B cell (primary cell): ENCODE results near the gene DCN. TPM values are rescaled to one million over a fixed set of nuclear protein-coding genes. Genes with fewer than 3 reads are reported as not detected.

Source experiments
- ATAC-seq: fragments of 200-7000 bp; cut with Tn5 transposase; one replicate; pipeline ENCODE4 v1.10.0; 2021; ENCODE audit warnings: low read depth, mild to moderate bottlenecking, moderate number of reproducible peaks, moderate library complexity
- CTCF ChIA-PET: fragments of 350-600 bp; sonication (Branson Sonifier 250); formaldehyde crosslinking; loops from one replicate; lab custom pipeline; 2021; ENCODE audit warnings: antibody characterized with exemption, inconsistent platforms; lab: Charles Lee
- POLR2A ChIA-PET: fragments of 350-600 bp; sonication (Branson Sonifier 250); formaldehyde crosslinking; loops from one replicate; lab custom pipeline; 2021; ENCODE audit warnings: antibody characterized with exemption; lab: Charles Lee
- DNase-seq: peaks from one replicate; pipeline ENCODE4 v3.0.0; 2013
- H2AFZ ChIP-seq: 2 replicates; pipeline ENCODE4 v1.6.1; 2012; ENCODE audit warnings: mild to moderate bottlenecking, low read depth, low read length; ENCODE audit not compliant: insufficient read depth, poor library complexity, severe bottlenecking
- H3K27ac ChIP-seq, 2 donors: 1 replicate in 1 of 2; 2 replicates in 1 of 2; pipeline ENCODE4 v1.5.1; 2012 to 2013; ENCODE audit warnings: low read length in 2 of 2, mild to moderate bottlenecking in 2 of 2, moderate library complexity in 1 of 2
- H3K27me3 ChIP-seq, 4 experiments: fragments of 200-600 bp in 1 of 4; sonication (generic) in 1 of 4; replicated peaks in 1 of 4; 1 replicate in 2 of 4; 2 replicates in 2 of 4; pipeline versions ENCODE4 v1.6.1 to v1.7.0; 2013 to 2016; ENCODE audit warnings: low read length in 3 of 4, mild to moderate bottlenecking in 2 of 4, mixed read lengths in 1 of 4, moderate library complexity in 1 of 4; ENCODE audit not compliant: insufficient read depth in 4 of 4, control insufficient read depth in 3 of 4; ENCODE audit errors: control extremely low read depth in 1 of 4
- H3K36me3 ChIP-seq, 2 experiments: replicated peaks in 1 of 2; 1 replicate in 1 of 2; 2 replicates in 1 of 2; pipeline versions ENCODE4 v1.6.1 to v1.7.1; 2013; ENCODE audit warnings: low read length in 1 of 2; ENCODE audit not compliant: insufficient read depth in 2 of 2, control insufficient read depth in 1 of 2; ENCODE audit errors: control extremely low read depth in 1 of 2, extremely low read depth in 1 of 2
- H3K4me1 ChIP-seq, 2 donors: fragments of 200-600 bp in 1 of 2; sonication (generic) in 1 of 2; 1 replicate in 1 of 2; 2 replicates in 1 of 2; pipeline versions ENCODE4 v1.5.1 to v1.6.1; 2013 to 2017; ENCODE audit warnings: low read length in 2 of 2; ENCODE audit not compliant: control insufficient read depth in 2 of 2, insufficient read depth in 2 of 2
- H3K4me2 ChIP-seq: replicated peaks from 2 replicates; pipeline ENCODE3; 2012; ENCODE audit warnings: mild to moderate bottlenecking, low read depth, low read length; ENCODE audit not compliant: poor library complexity, severe bottlenecking
- H3K4me3 ChIP-seq, 5 experiments: fragments of 200-600 bp in 1 of 5; sonication (generic) in 1 of 5; 1 replicate in 3 of 5; 2 replicates in 2 of 5; pipeline versions ENCODE4 v1.5.1 to v1.7.0; 2011 to 2016; ENCODE audit warnings: low read length in 4 of 5, mild to moderate bottlenecking in 4 of 5, low read depth in 2 of 5, control low read depth in 1 of 5, moderate library complexity in 1 of 5; ENCODE audit not compliant: insufficient read depth in 1 of 5; ENCODE audit errors: control extremely low read depth in 1 of 5, extremely low read depth in 1 of 5
- H3K79me2 ChIP-seq: fragments of 200-600 bp; sonication (generic); one replicate; pipeline ENCODE4 v1.6.0; 2016; ENCODE audit warnings: low read length; ENCODE audit not compliant: control insufficient read depth, insufficient read depth
- H3K9ac ChIP-seq: fragments of 200-600 bp; sonication (generic); 2 replicates; pipeline ENCODE4 v1.6.1; 2017; ENCODE audit warnings: mild to moderate bottlenecking, low read length, moderate library complexity
- H3K9me3 ChIP-seq, 3 donors: one replicate each; pipeline versions ENCODE4 v1.6.1 to v1.7.1; 2013; ENCODE audit warnings: low read length in 2 of 3; ENCODE audit not compliant: control insufficient read depth in 2 of 3, insufficient read depth in 1 of 3; ENCODE audit errors: control extremely low read depth in 1 of 3
- H4K20me1 ChIP-seq: 2 replicates; pipeline ENCODE4 v1.6.0; 2012; ENCODE audit warnings: mild to moderate bottlenecking, low read length; ENCODE audit not compliant: insufficient read depth, control insufficient read depth, poor library complexity, severe bottlenecking
- H3K27ac Mint-ChIP-seq: one replicate; pipeline ENCODE4 v1.8.0; 2021; ENCODE audit warnings: mixed read lengths
- H3K27me3 Mint-ChIP-seq: one replicate; pipeline ENCODE4 v1.8.0; 2021; ENCODE audit warnings: mixed read lengths
- H3K4me1 Mint-ChIP-seq: one replicate; pipeline ENCODE4 v1.8.0; 2021; ENCODE audit warnings: mixed read lengths
- H3K4me3 Mint-ChIP-seq: one replicate; pipeline ENCODE4 v1.8.0; 2021; ENCODE audit warnings: mixed read lengths
- H3K9me3 Mint-ChIP-seq: one replicate; pipeline ENCODE4 v1.8.0; 2022; ENCODE audit warnings: mixed read lengths; ENCODE audit not compliant: insufficient read depth
- CTCF ChIP-seq: fragments of 200-600 bp; IDR thresholded peaks from one replicate; pipeline ENCODE4 v1.8.0; 2022; ENCODE audit warnings: antibody characterized with exemption, mild to moderate bottlenecking
- EZH2 ChIP-seq: IDR thresholded peaks from 2 replicates; pipeline ENCODE4 v1.6.1; 2012; ENCODE audit warnings: borderline replicate concordance, low read depth, mild to moderate bottlenecking, moderate library complexity, low read length; ENCODE audit not compliant: insufficient read depth, poor library complexity, severe bottlenecking
- WGBS: methylation state at CpG from one replicate; pipeline ENCODE4 v1.1.5; 2013; ENCODE audit warnings: missing lambda C conversion rate; ENCODE audit not compliant: insufficient coverage; 5-methylcytosine and 5-hydroxymethylcytosine counted together
- intact Hi-C: fragments of 100-400 bp; cut with micrococcal nuclease; formaldehyde crosslinking; loops from one replicate; pipeline ENCODE4 v1.10.0; 2022
- polyA plus RNA-seq: library from polyadenylated mRNA; depleted of rRNA; stranded (reverse); fragments of >200 nt; gene quantifications from 2 replicates; pipeline ENCODE4 v1.2.3, GENCODE V29; 2012
- total RNA-seq, 2 donors: library from RNA; stranded (reverse); fragments of 120-200 nt in 1 of 2; gene quantifications; 1 replicate in 1 of 2; 2 replicates in 1 of 2; pipeline versions ENCODE4 v1.2.3 to v1.2.4, GENCODE V29; 2013 to 2022

DCN gene
- total and polyA plus RNA-seq, 2 donors (not counting 1 experiment from before 2014, with no cell fraction given), result not detected

- no peaks in the 10 kb centered on the region for H3K9me3 ChIP-seq
- ChIA-PET CTCF (no interaction called here), POLR2A (no interaction called here)
- no peak overlapping the region for H3K27ac ChIP-seq
- H3K36me3 ChIP-seq, result no peaks in the 10 kb centered on the region
- H3K9ac ChIP-seq, result no peak overlapping the region
- Mint-ChIP-seq H3K27me3 (no peaks in the 10 kb centered on the region), H3K9me3 (no peaks in the 10 kb centered on the region), H3K27ac (no peak overlapping the region), H3K4me3 (no peak overlapping the region), H3K4me1 (no peaks in the 10 kb centered on the region)
- H3K27me3 ChIP-seq, result no peaks in the 10 kb centered on the region
- H3K4me1 ChIP-seq, result no peaks in the 10 kb centered on the region
- no peak overlapping the region for H2AFZ ChIP-seq
- H4K20me1 ChIP-seq, result no peaks in the 10 kb centered on the region
- H3K4me3 ChIP-seq, result no peak overlapping the region
- intact Hi-C loops, result no loop called here
- no peak for TF ChIP-seq EZH2
- TF ChIP-seq CTCF, result no peak
- DNase-seq (no peak), ATAC-seq (no peak)
- H3K4me2 ChIP-seq, result no peak overlapping the region
- H3K79me2 ChIP-seq, result no peaks in the 10 kb centered on the region
Observed at GRCh38 chr12:91106283-91106682, 76.3 kb downstream of the DCN start.

GRCh38 chr12:91105807-91106206, 76.8 kb downstream of the DCN start:
- no peaks in the 10 kb centered on the region for H3K79me2 ChIP-seq
- H3K9me3 Mint-ChIP-seq, result no peaks in the 10 kb centered on the region
- H3K4me2 ChIP-seq, result no peak overlapping the region
- DNase-seq (no peak), ATAC-seq (no peak)
- H3K27me3 Mint-ChIP-seq, result no peaks in the 10 kb centered on the region
- H3K9ac ChIP-seq, result no peak overlapping the region
- H3K27ac ChIP-seq, result no peak overlapping the region
- intact Hi-C loops, result no loop called here
- H2AFZ ChIP-seq, result no peak overlapping the region
- H3K4me3 Mint-ChIP-seq, result no peak overlapping the region
- H3K36me3 ChIP-seq, result no peaks in the 10 kb centered on the region
- ChIA-PET CTCF (no interaction called here), POLR2A (no interaction called here)
- no peaks in the 10 kb centered on the region for H4K20me1 ChIP-seq
- H3K27ac Mint-ChIP-seq, result no peak overlapping the region
- WGBS, result 100% methylated on average over 1 of the region's 5 CpGs
- H3K9me3 ChIP-seq, result no peaks in the 10 kb centered on the region
- TF ChIP-seq EZH2 (no peak), CTCF (no peak)
- no peaks in the 10 kb centered on the region for H3K4me1 Mint-ChIP-seq
- H3K4me1 ChIP-seq, result no peaks in the 10 kb centered on the region
- H3K4me3 ChIP-seq, result no peak overlapping the region
- H3K27me3 ChIP-seq, result no peaks in the 10 kb centered on the region
